ENCODE measurements around the gene FLT3LG. TPM values are rescaled to one million over a fixed set of nuclear protein-coding genes. Genes with fewer than 3 reads are reported as not detected.
"Not testable (repeated sequence)": the region's sequence is repeated elsewhere in the genome, so short reads cannot be mapped to it uniquely, and the experiment has no call there.

FLT3LG gene
- total RNA-seq, 4 donors from 2014 or later: 3.1 to 21.0 (median 7.6) TPM

DNA sequence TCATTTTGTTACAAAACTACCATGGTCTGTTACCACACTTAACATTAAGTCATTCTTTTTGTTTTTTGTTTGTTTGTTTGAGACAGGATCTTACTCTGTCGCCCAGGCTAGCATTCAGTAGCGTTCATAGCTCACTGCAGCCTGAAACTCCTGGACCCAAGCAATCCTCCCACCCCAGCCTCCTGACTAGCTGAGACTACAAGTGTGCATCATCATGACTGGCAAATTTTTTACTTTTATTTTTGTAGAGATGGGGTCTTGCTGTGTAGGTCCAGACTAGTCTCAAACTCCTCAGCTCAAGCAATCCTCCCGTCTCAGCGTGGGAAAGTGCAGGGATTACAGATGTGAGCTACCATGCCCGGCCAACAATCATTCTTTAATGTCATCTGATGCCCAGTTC lies 17.7 kb upstream of the FLT3LG start:
- TF ChIP-seq, protein P1, sequence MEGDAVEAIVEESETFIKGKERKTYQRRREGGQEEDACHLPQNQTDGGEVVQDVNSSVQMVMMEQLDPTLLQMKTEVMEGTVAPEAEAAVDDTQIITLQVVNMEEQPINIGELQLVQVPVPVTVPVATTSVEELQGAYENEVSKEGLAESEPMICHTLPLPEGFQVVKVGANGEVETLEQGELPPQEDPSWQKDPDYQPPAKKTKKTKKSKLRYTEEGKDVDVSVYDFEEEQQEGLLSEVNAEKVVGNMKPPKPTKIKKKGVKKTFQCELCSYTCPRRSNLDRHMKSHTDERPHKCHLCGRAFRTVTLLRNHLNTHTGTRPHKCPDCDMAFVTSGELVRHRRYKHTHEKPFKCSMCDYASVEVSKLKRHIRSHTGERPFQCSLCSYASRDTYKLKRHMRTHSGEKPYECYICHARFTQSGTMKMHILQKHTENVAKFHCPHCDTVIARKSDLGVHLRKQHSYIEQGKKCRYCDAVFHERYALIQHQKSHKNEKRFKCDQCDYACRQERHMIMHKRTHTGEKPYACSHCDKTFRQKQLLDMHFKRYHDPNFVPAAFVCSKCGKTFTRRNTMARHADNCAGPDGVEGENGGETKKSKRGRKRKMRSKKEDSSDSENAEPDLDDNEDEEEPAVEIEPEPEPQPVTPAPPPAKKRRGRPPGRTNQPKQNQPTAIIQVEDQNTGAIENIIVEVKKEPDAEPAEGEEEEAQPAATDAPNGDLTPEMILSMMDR (IDR thresholded peaks at IDR 0.05): no peak
- TF ChIP-seq EP300 (IDR thresholded peaks at IDR 0.05) (no peak), POLR2A (IDR thresholded peaks at IDR 0.05) (no peak), POLR2AphosphoS5 (IDR thresholded peaks at IDR 0.05) (no peak)
- Histone ChIP-seq H3K27me3 (no peaks in the 10 kb centered on the region), H3K27ac (peak overlapping the region in 3 of 4 donors; percentile 51 to 73 (median 69)), H3K4me1 (peaks cover 0 to 46% (median 16%) of the 10 kb centered on the region in 3 donors), H3K9me3 (no peaks in the 10 kb centered on the region), H3K4me3 (no peak overlapping the region), H3K36me3 (peaks cover 0 to 35% of the 10 kb centered on the region in 2 donors)
- no peak for ATAC-seq
- 67 to 81% methylated on average over 4 to 5 of the region's 5 CpGs for WGBS, 2 donors (ENCODE audit: low coverage in 1 of 2)

DNA sequence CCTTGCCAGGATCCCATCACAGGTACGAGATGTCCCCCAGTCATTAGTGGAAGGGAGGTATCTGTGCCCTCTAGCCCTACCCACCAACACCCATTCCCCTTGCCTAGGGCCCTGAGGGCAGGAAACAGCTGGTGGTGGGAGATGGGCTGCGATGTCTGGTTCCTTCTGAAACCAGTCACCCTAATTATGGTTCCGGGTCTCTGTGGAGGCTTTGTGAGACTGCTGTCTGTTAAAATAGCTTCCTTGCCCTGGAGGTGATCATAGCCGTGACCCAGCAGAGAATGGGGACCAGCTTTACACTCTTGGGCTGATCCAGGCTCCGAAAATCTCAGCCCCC lies 15.5 kb upstream of the FLT3LG start:
- Histone ChIP-seq H3K9me3 (no peaks in the 10 kb centered on the region), H3K4me1 (peaks cover 0 to 34% (median 16%) of the 10 kb centered on the region in 3 donors), H3K36me3 (peaks cover 0 to 48% of the 10 kb centered on the region in 2 donors), H3K27me3 (no peaks in the 10 kb centered on the region), H3K27ac (peak overlapping the region in 3 of 4 donors; percentile 31 to 73 (median 69)), H3K4me3 (no peak overlapping the region)
- TF ChIP-seq POLR2A (IDR thresholded peaks at IDR 0.05): no peak
- TF ChIP-seq, protein P1 (IDR thresholded peaks at IDR 0.05): no peak
- WGBS, 2 donors (ENCODE audit: low coverage in 1 of 2): 83% methylated on average over 1 of the region's 5 CpGs; no CpG with 5 or more reads in 1 of the 2 donors
- no peak for ATAC-seq

- TF ChIP-seq, protein P1 (IDR thresholded peaks at IDR 0.05): no peak
- TF ChIP-seq POLR2A (IDR thresholded peaks at IDR 0.05): no peak
- TF ChIP-seq POLR2AphosphoS5 (IDR thresholded peaks at IDR 0.05): no peak
- no peak for TF ChIP-seq EP300 (IDR thresholded peaks at IDR 0.05)
- Histone ChIP-seq H3K27ac (no peak overlapping the region), H3K4me1 (peaks cover 0 to 26% (median 11%) of the 10 kb centered on the region in 3 donors), H3K36me3 (peaks cover 0 to 57% of the 10 kb centered on the region in 2 donors), H3K27me3 (no peaks in the 10 kb centered on the region), H3K9me3 (no peaks in the 10 kb centered on the region), H3K4me3 (no peak overlapping the region)
- no peak for ATAC-seq
- WGBS, 2 donors (ENCODE audit: low coverage in 1 of 2): 100% methylated on average over 7 of the region's 12 CpGs; no CpG with 5 or more reads in 1 of the 2 donors
These were observed 14.6 kb upstream of the FLT3LG start for GRCh38 chr19:49459388-49459787.

GRCh38 chr19:49461130-49461529 lies 12.9 kb upstream of the FLT3LG start:
- WGBS, 2 donors (ENCODE audit: low coverage in 1 of 2): no CpG with 5 or more reads among the region's 1 CpG
- not testable (repeated sequence) for H3K27me3 ChIP-seq, H3K27ac ChIP-seq, H3K4me3 ChIP-seq, H3K9me3 ChIP-seq, ATAC-seq
- H3K4me1 ChIP-seq: peaks cover 0 to 13% (median 6%) of the 10 kb centered on the region in 3 donors
- peaks cover 0 to 74% of the 10 kb centered on the region in 2 donors for H3K36me3 ChIP-seq

GRCh38 chr19:49461656-49462055 lies 12.4 kb upstream of the FLT3LG start:
- no CpG with 5 or more reads among the region's 37 CpGs for WGBS, 2 donors (ENCODE audit: low coverage in 1 of 2)
- peaks cover 0 to 11% (median 6%) of the 10 kb centered on the region in 3 donors for H3K4me1 ChIP-seq
- no peak overlapping the region for H3K27ac ChIP-seq
- no peaks in the 10 kb centered on the region for H3K9me3 ChIP-seq
- TF ChIP-seq EP300 (IDR thresholded peaks at IDR 0.05) (no peak), POLR2AphosphoS5 (IDR thresholded peaks at IDR 0.05) (no peak)
- no peak overlapping the region for H3K4me3 ChIP-seq
- no peak for ATAC-seq
- peaks cover 0 to 79% of the 10 kb centered on the region in 2 donors for H3K36me3 ChIP-seq
- no peaks in the 10 kb centered on the region for H3K27me3 ChIP-seq

GRCh38 chr19:49462492-49462891 lies 11.5 kb upstream of the FLT3LG start:
- H3K27ac ChIP-seq: no peak overlapping the region
- peaks cover 0 to 5% (median 4%) of the 10 kb centered on the region in 3 donors for H3K4me1 ChIP-seq
- no peaks in the 10 kb centered on the region for H3K27me3 ChIP-seq
- no CpG with 5 or more reads among the region's 12 CpGs for WGBS, 2 donors (ENCODE audit: low coverage in 1 of 2)
- no peak overlapping the region for H3K4me3 ChIP-seq
- ATAC-seq: no peak
- no peaks in the 10 kb centered on the region for H3K9me3 ChIP-seq
- peaks cover 0 to 82% of the 10 kb centered on the region in 2 donors for H3K36me3 ChIP-seq
- TF ChIP-seq EP300 (IDR thresholded peaks at IDR 0.05) (no peak), POLR2A (IDR thresholded peaks at IDR 0.05) (no peak), POLR2AphosphoS5 (IDR thresholded peaks at IDR 0.05) (no peak)
- TF ChIP-seq, protein P1 (IDR thresholded peaks at IDR 0.05): no peak

Measured in gastroesophageal sphincter (tissue), 4 donors.